Heart left ventricle (tissue), 16 donors: ENCODE measurements around the gene ALS2CL. TPM values are rescaled to one million over a fixed set of nuclear protein-coding genes. Genes with fewer than 3 reads are reported as not detected.

ENCODE experiments used
- ATAC-seq, 4 donors: fragments of 200-7000 bp; cut with Tn5 transposase; one replicate each; pipeline ENCODE4 v1.9.1; 2020 to 2022; ENCODE audit warnings: moderate library complexity in 4 of 4, mild to moderate bottlenecking in 3 of 4, moderate number of reproducible peaks in 1 of 4
- DNase-seq, 5 donors: peaks; one replicate each; pipeline ENCODE4 v3.0.0-alpha.2; 2020
- H3K27ac ChIP-seq, 12 donors: fragments of 200-600 bp; sonication (generic) in 4 of 12; one replicate each; pipeline versions ENCODE4 v1.5.0 to v1.8.0; 2016 to 2022; ENCODE audit warnings: mild to moderate bottlenecking in 2 of 12
- H3K27me3 ChIP-seq, 9 donors: fragments of 200-600 bp; sonication (generic) in 2 of 9; one replicate each; pipeline versions ENCODE4 v1.5.1 to v1.8.0; 2016 to 2022; ENCODE audit warnings: mild to moderate bottlenecking in 3 of 9
- H3K36me3 ChIP-seq, 9 donors: fragments of 200-600 bp; sonication (generic) in 2 of 9; one replicate each; pipeline versions ENCODE4 v1.5.0 to v1.8.0; 2018 to 2022; ENCODE audit warnings: mild to moderate bottlenecking in 2 of 9
- H3K4me1 ChIP-seq, 12 donors: fragments of 200-600 bp; sonication (generic) in 4 of 12; one replicate each; pipeline versions ENCODE4 v1.5.0 to v1.8.0; 2016 to 2022; ENCODE audit warnings: mild to moderate bottlenecking in 3 of 12
- H3K4me3 ChIP-seq, 12 donors: fragments of 200-600 bp; sonication (generic) in 4 of 12; one replicate each; pipeline versions ENCODE4 v1.5.0 to v1.8.0; 2017 to 2022; ENCODE audit warnings: mild to moderate bottlenecking in 9 of 12, moderate library complexity in 4 of 12
- H3K9me3 ChIP-seq, 12 donors: fragments of 200-600 bp; sonication (generic) in 4 of 12; one replicate each; pipeline versions ENCODE4 v1.5.0 to v1.8.0; 2016 to 2022; ENCODE audit warnings: mild to moderate bottlenecking in 1 of 12
- POLR2A ChIP-seq, 2 donors: fragments of 450-650 bp; IDR thresholded peaks; one replicate each; pipeline ENCODE4 v1.6.1; 2017; ENCODE audit warnings: antibody characterized with exemption in 2 of 2, mild to moderate bottlenecking in 2 of 2, moderate library complexity in 2 of 2
- WGBS, 4 donors: extraction: QIAGEN DNeasy Blood & Tissue Kit in 2 of 4; methylation state at CpG; one replicate each; pipeline versions ENCODE4 v1.1.5 to v1.1.7; 2013 to 2018; 5-methylcytosine and 5-hydroxymethylcytosine counted together
- intact Hi-C, 10 donors: fragments of 100-400 bp; cut with DNase I; formaldehyde crosslinking; loops; one replicate each; pipeline versions ENCODE4 v1.11.1 to v1.14.2; 2022
- polyA plus RNA-seq, 2 donors: library from polyadenylated mRNA; stranded (reverse); fragments of 200-250 nt; gene quantifications; one replicate each; pipeline ENCODE4 v1.2.3, GENCODE V29; 2013
- total RNA-seq, 9 donors: library from RNA; depleted of rRNA in 2 of 9; stranded (reverse); fragments of >200 nt in 2 of 9; fragmentation: NEBNext Ultra II Directional in 3 of 9; extraction: Animal tissue kit (Norgen Biotek cat#: 25700) in 3 of 9; gene quantifications; one replicate each; pipeline versions ENCODE4 v1.1.0 to v1.2.4, GENCODE V29; 2016 to 2023
- TF ChIP-seq, protein P1 (sequence below), 12 donors: fragments of 200-600 bp; sonication (generic) in 4 of 12; IDR thresholded peaks; one replicate each; pipeline versions ENCODE4 v1.5.0 to v1.8.0; 2018 to 2022; ENCODE audit warnings: antibody characterized with exemption in 12 of 12, mild to moderate bottlenecking in 5 of 12
- donor health status: ischemic (EF 13 %, LVEDD 7.1; RV severe dilation, severe dysfunction).
- donor health status: healthy with polysubstance abuse.
- donor health status: DM: no; HTN: yes; CAD: no.
- donor health status: DM: no; HTN: no; CAD: no.
- donor health status: ischemic (EF 25% LVEDD 6.9; RV normal size, moderate dysfunction).
- donor health status: ischemic (EF 25% LVEDD 5.7; RV mildly dilated, moderate dysfunction).
- donor health status: healthy.
- donor health status: DM: yes; HTN: yes; CAD: no.
- donor health status: ischemic (EF 35%, LVEDD 5.7; RV mildly dilated, moderate dysfunction).
- donor health status: nonischemic (EF 11% LVEDD 7.7; RV severe dilation, severe dysfunction).
- donor health status: DM: yes; HTN: yes; CAD: no.
- donor health status: PGD.
- donor health status: ischemic (EF 29% LVEDD 5.4; RV normal size, mild dysfunction).
- donor health status: nonischemic (EF 23%, LVEDD 6.1; RV moderate dilation, normal function).

Gene ALS2CL
- total and polyA plus RNA-seq, 11 donors, result 11.8 to 40.7 (median 25.4) TPM

- ATAC-seq (no peak), DNase-seq (no peak)
- H3K27me3 ChIP-seq, result peaks cover 0 to 15% (median 5%) of the 10 kb centered on the region in 9 donors
- no peak overlapping the region for H3K4me3 ChIP-seq
- H3K4me1 ChIP-seq, result peaks cover 0 to 7% (median 0%) of the 10 kb centered on the region in 12 donors
- no peak overlapping the region for H3K27ac ChIP-seq
- H3K36me3 ChIP-seq, result no peaks in the 10 kb centered on the region
- TF ChIP-seq, protein P1, sequence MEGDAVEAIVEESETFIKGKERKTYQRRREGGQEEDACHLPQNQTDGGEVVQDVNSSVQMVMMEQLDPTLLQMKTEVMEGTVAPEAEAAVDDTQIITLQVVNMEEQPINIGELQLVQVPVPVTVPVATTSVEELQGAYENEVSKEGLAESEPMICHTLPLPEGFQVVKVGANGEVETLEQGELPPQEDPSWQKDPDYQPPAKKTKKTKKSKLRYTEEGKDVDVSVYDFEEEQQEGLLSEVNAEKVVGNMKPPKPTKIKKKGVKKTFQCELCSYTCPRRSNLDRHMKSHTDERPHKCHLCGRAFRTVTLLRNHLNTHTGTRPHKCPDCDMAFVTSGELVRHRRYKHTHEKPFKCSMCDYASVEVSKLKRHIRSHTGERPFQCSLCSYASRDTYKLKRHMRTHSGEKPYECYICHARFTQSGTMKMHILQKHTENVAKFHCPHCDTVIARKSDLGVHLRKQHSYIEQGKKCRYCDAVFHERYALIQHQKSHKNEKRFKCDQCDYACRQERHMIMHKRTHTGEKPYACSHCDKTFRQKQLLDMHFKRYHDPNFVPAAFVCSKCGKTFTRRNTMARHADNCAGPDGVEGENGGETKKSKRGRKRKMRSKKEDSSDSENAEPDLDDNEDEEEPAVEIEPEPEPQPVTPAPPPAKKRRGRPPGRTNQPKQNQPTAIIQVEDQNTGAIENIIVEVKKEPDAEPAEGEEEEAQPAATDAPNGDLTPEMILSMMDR (IDR thresholded peaks at IDR 0.05), result no peak
- intact Hi-C loops, result loop anchor here in 1 of 10 donors (5.0 kb wide), 1 partner anchor 105 kb away; no protein-coding TSS in a partner anchor
- 89 to 94% (median 92%) methylated on average over 5 of the region's 5 CpGs for WGBS, 4 donors
- H3K9me3 ChIP-seq, result peaks cover 0 to 3% (median 0%) of the 10 kb centered on the region in 12 donors
Measured at GRCh38 chr3:46722443-46722842, 29.0 kb upstream of the ALS2CL start.

GRCh38 chr3:46721009-46721408, 27.5 kb upstream of the ALS2CL start:
- peaks cover 0 to 3% (median 0%) of the 10 kb centered on the region in 12 donors for H3K9me3 ChIP-seq
- H3K4me3 ChIP-seq, result no peak overlapping the region
- H3K36me3 ChIP-seq, result no peaks in the 10 kb centered on the region
- H3K27me3 ChIP-seq, result peaks cover 0 to 16% (median 5%) of the 10 kb centered on the region in 9 donors
- peaks cover 0 to 7% (median 0%) of the 10 kb centered on the region in 12 donors for H3K4me1 ChIP-seq
- TF ChIP-seq, protein P1 (IDR thresholded peaks at IDR 0.05), result no peak
- no peak for TF ChIP-seq POLR2A (IDR thresholded peaks at IDR 0.05)
- WGBS, 4 donors, result 66 to 98% (median 78%) methylated on average over 2 of the region's 2 CpGs
- no peak overlapping the region for H3K27ac ChIP-seq
- ATAC-seq (no peak), DNase-seq (no peak)
- intact Hi-C loops, result loop anchor here in 1 of 10 donors (5.0 kb wide), 1 partner anchor 106 kb away; no protein-coding TSS in a partner anchor

- no peak overlapping the region for H3K27ac ChIP-seq
- peaks cover 0 to 3% (median 0%) of the 10 kb centered on the region in 12 donors for H3K9me3 ChIP-seq
- H3K4me3 ChIP-seq, result no peak overlapping the region
- no peaks in the 10 kb centered on the region for H3K36me3 ChIP-seq
- 81 to 94% (median 83%) methylated on average over 4 of the region's 4 CpGs for WGBS, 4 donors
- DNase-seq (no peak), ATAC-seq (no peak)
- peaks cover 0 to 16% (median 5%) of the 10 kb centered on the region in 9 donors for H3K27me3 ChIP-seq
- intact Hi-C loops, result loop anchor here in 2 of 10 donors (5.0 to 10.0 kb wide), 2 partner anchors 107 to 115 kb away; no protein-coding TSS in a partner anchor
- no peak for TF ChIP-seq POLR2A (IDR thresholded peaks at IDR 0.05)
- TF ChIP-seq, protein P1 (IDR thresholded peaks at IDR 0.05), result no peak
- H3K4me1 ChIP-seq, result peaks cover 0 to 7% (median 0%) of the 10 kb centered on the region in 12 donors
Measured at GRCh38 chr3:46719735-46720271, 26.3 kb upstream of the ALS2CL start.

GRCh38 chr3:46719044-46719565, 25.6 kb upstream of the ALS2CL start:
- intact Hi-C loops, result loop anchor here in 1 of 10 donors (10.0 kb wide), 1 partner anchor 116 kb away; no protein-coding TSS in a partner anchor
- Histone ChIP-seq H3K36me3 (no peaks in the 10 kb centered on the region), H3K27ac (no peak overlapping the region), H3K4me1 (peaks cover 0 to 7% (median 0%) of the 10 kb centered on the region in 12 donors), H3K9me3 (peaks cover 0 to 3% (median 0%) of the 10 kb centered on the region in 12 donors), H3K27me3 (peaks cover 0 to 16% (median 5%) of the 10 kb centered on the region in 9 donors), H3K4me3 (no peak overlapping the region)
- ATAC-seq, result no peak
- TF ChIP-seq, protein P1 (IDR thresholded peaks at IDR 0.05), result no peak
- TF ChIP-seq POLR2A (IDR thresholded peaks at IDR 0.05), result no peak
- DNase-seq, result no peak
- WGBS, 4 donors, result 67 to 85% (median 84%) methylated on average over 2 of the region's 2 CpGs
